Pancreas (tissue), 10 donors: ENCODE results near the gene PRKD1. TPM values are rescaled to one million over a fixed set of nuclear protein-coding genes. Genes with fewer than 3 reads are reported as not detected.
A peak's percentile ranks its signal among the peaks of the same experiment; 100 is the strongest.

Experiments
- ATAC-seq, 4 donors: fragments of 200-7000 bp; cut with Tn5 transposase; one replicate each; pipeline versions ENCODE4 v1.8.0 to v1.9.1; 2020; ENCODE audit warnings: mild to moderate bottlenecking in 4 of 4, moderate library complexity in 4 of 4
- DNase-seq, 6 donors: peaks; one replicate each; pipeline ENCODE4 v3.0.0-alpha.2; 2020
- FAIRE-seq: peaks from 2 replicates; lab custom pipeline; 2012; peaks lifted over from hg19 to GRCh38; lab: Jason Lieb, UNC
- H3K27ac ChIP-seq, 4 donors: fragments of 200-600 bp; sonication (generic); 1 replicate in 3 of 4; 2 replicates in 1 of 4; pipeline versions ENCODE4 v1.5.0 to v1.8.0; 2020
- H3K27me3 ChIP-seq, 4 donors: fragments of 200-600 bp; one replicate each; pipeline ENCODE4 v1.8.0; 2021
- H3K36me3 ChIP-seq, 3 donors: fragments of 200-600 bp; sonication (generic) in 1 of 3; one replicate each; pipeline versions ENCODE4 v1.5.0 to v1.8.0; 2020 to 2021
- H3K4me1 ChIP-seq, 3 donors: fragments of 200-600 bp; one replicate each; pipeline ENCODE4 v1.8.0; 2021
- H3K4me3 ChIP-seq, 4 donors: fragments of 200-600 bp; sonication (generic) in 2 of 4; one replicate each; pipeline versions ENCODE4 v1.5.0 to v1.8.0; 2020 to 2021
- H3K9me3 ChIP-seq, 4 donors: fragments of 200-600 bp; one replicate each; pipeline ENCODE4 v1.8.0; 2021
- WGBS, 2 donors: extraction: QIAGEN DNeasy Blood & Tissue Kit; methylation state at CpG; one replicate each; pipeline ENCODE4 v1.1.7; 2013; 5-methylcytosine and 5-hydroxymethylcytosine counted together
- intact Hi-C, 3 donors: fragments of 100-400 bp; cut with DNase I; formaldehyde crosslinking; loops; one replicate each; pipeline versions ENCODE4 v1.11.1 to v1.14.2; 2022
- polyA plus RNA-seq, 2 donors: library from polyadenylated mRNA; stranded (reverse); fragments of 200-250 nt; gene quantifications; one replicate each; pipeline ENCODE4 v1.2.3, GENCODE V29; 2013
- total RNA-seq, 6 donors: library from RNA; stranded (reverse); fragmentation: NEBNext Ultra II Directional in 4 of 6; extraction: Animal tissue kit (Norgen Biotek cat#: 25700) in 4 of 6; gene quantifications; one replicate each; pipeline versions ENCODE4 v1.2.1 to v1.2.4, GENCODE V29; 2021 to 2023
- TF ChIP-seq, protein P1 (sequence below), 4 donors: fragments of 200-600 bp; sonication (generic) in 3 of 4; IDR thresholded peaks; one replicate each; pipeline versions ENCODE4 v1.5.0 to v1.8.0; 2021; ENCODE audit warnings: antibody characterized with exemption in 4 of 4
- donor health status: healthy with polysubstance abuse.
- donor health status: DM: no; HTN: no; CAD: no; lungs with moderate emphysema.
- donor health status: DM: no; HTN: no; CAD: no.
- donor health status: control.
- donor health status: control.
- donor health status: Bipolar disorder and iron deficiency.
- donor health status: DM: yes; HTN: yes; CAD: no.
- donor health status: DM: no; HTN: no; CAD: no.
- donor health status: DM: no; HTN: no; CAD: no.
- donor health status: DM: yes; HTN: yes; CAD: no.

Gene PRKD1
- total and polyA plus RNA-seq, 8 donors, result 3.1 to 13.2 (median 4.2) TPM

DNA sequence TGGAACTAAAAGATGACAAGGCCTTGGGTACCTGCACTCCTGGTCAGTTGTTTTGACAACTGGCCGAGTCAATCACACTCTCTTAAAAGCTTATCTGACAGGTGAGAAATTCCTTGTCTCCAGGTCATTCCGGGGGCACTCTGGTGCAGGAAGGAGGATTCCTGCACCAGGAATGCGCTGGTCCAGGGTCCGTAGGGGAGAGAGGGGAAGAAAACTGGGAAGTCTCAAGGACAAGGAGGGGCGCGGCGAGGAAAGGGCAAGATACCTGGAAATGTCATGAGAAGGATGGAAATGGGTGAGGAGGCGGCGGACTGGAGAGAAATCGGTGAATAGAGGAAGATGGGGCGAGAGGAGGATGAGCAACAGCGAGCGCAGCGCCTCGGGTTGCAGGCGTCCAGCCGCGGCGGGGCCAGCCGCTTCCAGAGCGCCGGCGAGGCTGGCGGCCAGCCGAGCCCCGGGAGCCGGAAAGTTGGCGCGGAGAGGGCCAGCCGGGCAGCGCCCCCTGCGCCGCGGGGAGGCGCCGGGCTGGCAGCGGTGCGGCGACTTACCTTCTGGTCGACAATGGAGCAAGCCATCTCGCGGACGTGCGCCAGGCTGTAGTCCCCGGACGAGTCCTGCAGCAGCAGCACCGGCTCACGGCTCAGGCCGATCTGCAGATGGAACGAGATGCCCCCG lies 809 bp downstream of the PRKD1 start:
- ATAC-seq, result peak; percentile 69 to 79 (median 75)
- DNase-seq, result peak; percentile 61 to 91 (median 73)
- no peak for FAIRE-seq
- Histone ChIP-seq H3K27ac (peak overlapping the region in 3 of 4 donors; percentile 62 to 85 (median 84)), H3K9me3 (no peaks in the 10 kb centered on the region), H3K4me3 (peak overlapping the region; percentile 57 to 84 (median 71)), H3K27me3 (no peaks in the 10 kb centered on the region), H3K36me3 (no peaks in the 10 kb centered on the region), H3K4me1 (peaks cover 0 to 16% (median 12%) of the 10 kb centered on the region in 3 donors)
- intact Hi-C loops, result no loop called here
- 0 to 1% methylated on average over 27 to 51 of the region's 51 CpGs for WGBS, 2 donors
- TF ChIP-seq, protein P1, sequence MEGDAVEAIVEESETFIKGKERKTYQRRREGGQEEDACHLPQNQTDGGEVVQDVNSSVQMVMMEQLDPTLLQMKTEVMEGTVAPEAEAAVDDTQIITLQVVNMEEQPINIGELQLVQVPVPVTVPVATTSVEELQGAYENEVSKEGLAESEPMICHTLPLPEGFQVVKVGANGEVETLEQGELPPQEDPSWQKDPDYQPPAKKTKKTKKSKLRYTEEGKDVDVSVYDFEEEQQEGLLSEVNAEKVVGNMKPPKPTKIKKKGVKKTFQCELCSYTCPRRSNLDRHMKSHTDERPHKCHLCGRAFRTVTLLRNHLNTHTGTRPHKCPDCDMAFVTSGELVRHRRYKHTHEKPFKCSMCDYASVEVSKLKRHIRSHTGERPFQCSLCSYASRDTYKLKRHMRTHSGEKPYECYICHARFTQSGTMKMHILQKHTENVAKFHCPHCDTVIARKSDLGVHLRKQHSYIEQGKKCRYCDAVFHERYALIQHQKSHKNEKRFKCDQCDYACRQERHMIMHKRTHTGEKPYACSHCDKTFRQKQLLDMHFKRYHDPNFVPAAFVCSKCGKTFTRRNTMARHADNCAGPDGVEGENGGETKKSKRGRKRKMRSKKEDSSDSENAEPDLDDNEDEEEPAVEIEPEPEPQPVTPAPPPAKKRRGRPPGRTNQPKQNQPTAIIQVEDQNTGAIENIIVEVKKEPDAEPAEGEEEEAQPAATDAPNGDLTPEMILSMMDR (IDR thresholded peaks at IDR 0.05), result no peak

DNA sequence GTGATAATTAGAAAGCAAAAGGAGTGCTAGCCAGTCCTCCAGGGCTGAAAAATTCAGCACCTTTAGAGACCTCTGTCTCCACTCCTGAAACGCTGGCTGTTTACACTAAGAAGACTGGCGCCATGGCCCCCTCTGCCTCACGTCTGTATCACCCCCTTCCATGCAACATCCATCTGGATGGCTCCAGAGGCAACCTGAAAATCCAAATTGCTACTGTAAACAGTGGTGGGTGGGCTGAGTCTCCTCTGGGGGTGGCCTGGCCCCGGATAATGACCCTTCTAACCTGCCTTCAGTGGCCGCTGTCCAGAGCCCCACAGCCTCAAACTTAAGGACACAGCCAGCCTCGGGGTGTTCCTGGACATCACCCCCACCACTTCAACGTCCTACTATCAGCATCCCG lies 1.4 kb downstream of the PRKD1 start:
- Histone ChIP-seq H3K4me3 (peak overlapping the region in 3 of 4 donors; percentile 65 to 84 (median 77)), H3K36me3 (no peaks in the 10 kb centered on the region), H3K9me3 (no peaks in the 10 kb centered on the region), H3K4me1 (peaks cover 0 to 16% (median 12%) of the 10 kb centered on the region in 3 donors), H3K27me3 (no peaks in the 10 kb centered on the region), H3K27ac (no peak overlapping the region)
- intact Hi-C loops, result no loop called here
- ATAC-seq (no peak), FAIRE-seq (no peak), DNase-seq (peak in 1 of 6 donors; percentile 29)
- 14 to 20% methylated on average over 8 of the region's 8 CpGs for WGBS, 2 donors
- TF ChIP-seq, protein P1 (IDR thresholded peaks at IDR 0.05), result no peak

DNA sequence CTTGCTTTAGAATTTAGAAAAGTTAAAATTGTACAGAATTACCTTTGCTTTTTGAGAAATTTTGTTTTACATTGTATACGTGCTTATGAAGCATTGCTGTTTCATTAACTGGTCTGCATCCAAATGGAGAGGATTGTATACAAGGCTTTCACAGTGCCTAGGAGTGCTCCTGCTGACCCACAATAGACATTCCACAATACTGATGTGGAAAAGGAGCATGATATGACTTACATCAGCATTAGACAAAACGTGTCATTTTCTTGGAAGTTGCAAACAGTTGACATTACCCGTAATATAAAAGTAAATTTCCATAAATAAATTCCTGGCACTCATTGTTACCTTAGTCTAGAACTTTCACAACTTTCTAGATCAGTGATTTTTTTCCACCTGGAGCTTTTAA lies 1.9 kb downstream of the PRKD1 start:
- FAIRE-seq (no peak), ATAC-seq (no peak), DNase-seq (no peak)
- Histone ChIP-seq H3K27ac (no peak overlapping the region), H3K4me3 (peak overlapping the region in 2 of 4 donors; percentile 77 to 84), H3K36me3 (no peaks in the 10 kb centered on the region), H3K27me3 (no peaks in the 10 kb centered on the region), H3K9me3 (no peaks in the 10 kb centered on the region), H3K4me1 (peaks cover 0 to 16% (median 12%) of the 10 kb centered on the region in 3 donors)
- intact Hi-C loops, result no loop called here
- 46 to 54% methylated on average over 3 of the region's 3 CpGs for whole genome bisulfite sequencing, 2 donors
- TF ChIP-seq, protein P1 (IDR thresholded peaks at IDR 0.05), result no peak

DNA sequence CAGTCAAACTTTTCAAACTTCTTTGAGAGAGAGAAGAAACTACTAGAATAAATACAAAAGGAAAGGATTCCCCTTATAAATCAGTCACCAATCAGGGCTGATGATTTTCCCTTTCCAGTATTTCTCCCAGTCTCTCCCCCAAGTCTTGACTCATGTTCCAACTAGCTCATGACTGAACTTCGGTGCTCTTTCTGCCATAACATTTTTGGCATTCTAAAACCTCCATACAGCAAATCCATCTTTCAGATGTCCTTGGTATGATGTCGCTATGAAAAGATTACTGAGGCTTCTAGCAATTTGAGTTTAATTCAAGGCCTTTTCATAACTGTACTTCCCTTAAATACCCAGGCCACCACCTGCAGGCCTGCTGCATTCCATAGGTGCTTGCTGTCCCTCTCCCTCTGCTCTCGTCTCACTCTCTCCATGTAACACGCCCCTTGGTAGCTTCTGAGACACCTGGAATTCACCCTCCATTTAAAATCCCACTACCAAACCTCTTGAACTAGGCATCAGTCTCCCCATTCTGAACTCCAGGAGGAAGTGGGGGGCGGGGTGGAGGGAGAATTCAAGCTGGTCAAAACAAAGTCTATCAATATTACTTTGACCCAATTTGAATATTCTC lies 2.4 kb downstream of the PRKD1 start:
- H3K4me3 ChIP-seq, result no peak overlapping the region
- FAIRE-seq (no peak), DNase-seq (no peak), ATAC-seq (no peak)
- H3K9me3 ChIP-seq, result no peaks in the 10 kb centered on the region
- H3K27me3 ChIP-seq, result no peaks in the 10 kb centered on the region
- TF ChIP-seq, protein P1 (IDR thresholded peaks at IDR 0.05), result no peak
- H3K27ac ChIP-seq, result no peak overlapping the region
- intact Hi-C loops, result no loop called here
- WGBS, 2 donors, result 71 to 74% methylated on average over 5 of the region's 5 CpGs
- peaks cover 0 to 16% (median 12%) of the 10 kb centered on the region in 3 donors for H3K4me1 ChIP-seq
- no peaks in the 10 kb centered on the region for H3K36me3 ChIP-seq

DNA sequence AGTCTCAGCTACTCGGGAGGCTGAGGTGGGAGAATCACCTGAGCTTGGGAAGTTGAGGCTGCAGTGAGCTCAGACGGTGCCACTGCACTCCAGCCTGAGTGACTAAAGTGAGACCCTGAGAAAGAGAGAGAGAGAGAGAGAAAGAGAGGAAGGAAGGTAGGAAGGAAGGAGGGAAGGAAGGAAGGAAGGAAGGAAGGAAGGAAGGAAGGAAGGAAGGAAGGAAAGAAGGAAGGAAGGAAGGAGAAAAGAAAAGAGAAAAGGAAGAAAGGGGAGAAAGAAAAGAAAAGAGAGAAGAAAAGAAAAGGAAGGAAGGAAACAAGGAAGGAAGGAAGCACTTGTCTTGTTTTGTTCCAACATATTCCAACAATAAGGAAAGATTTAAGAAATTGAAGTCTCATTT lies 7.8 kb downstream of the PRKD1 start:
- FAIRE-seq (no peak), ATAC-seq (no peak), DNase-seq (no peak)
- no peaks in the 10 kb centered on the region for H3K27me3 ChIP-seq
- H3K4me3 ChIP-seq, result no peak overlapping the region
- no peak overlapping the region for H3K27ac ChIP-seq
- peaks cover 4 to 7% (median 5%) of the 10 kb centered on the region in 3 donors for H3K4me1 ChIP-seq
- WGBS, 2 donors, result 97% methylated on average over 2 of the region's 2 CpGs
- no peaks in the 10 kb centered on the region for H3K9me3 ChIP-seq
- intact Hi-C loops, result no loop called here
- no peaks in the 10 kb centered on the region for H3K36me3 ChIP-seq
- TF ChIP-seq, protein P1 (IDR thresholded peaks at IDR 0.05), result no peak
